ENCODE results near the gene CPNE2.

DNA sequence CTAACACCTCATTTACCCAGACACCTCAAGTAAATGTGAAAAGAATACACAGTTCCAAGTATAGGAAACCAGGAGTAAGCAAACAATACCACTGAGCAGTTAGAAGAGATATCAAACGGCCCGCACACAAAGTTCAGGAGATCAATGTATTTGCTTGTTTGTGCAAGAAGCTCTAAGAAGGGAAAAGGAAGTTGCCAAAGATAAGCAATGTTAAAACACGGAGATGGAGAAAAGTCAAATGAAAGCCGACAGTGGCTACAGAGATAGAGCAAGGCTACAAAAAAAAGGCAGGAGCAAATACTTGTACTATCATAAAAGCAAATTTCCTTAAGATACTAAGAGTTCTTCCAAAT lies 63.9 kb downstream of the CPNE2 start:
- TF ChIP-seq CTCF (IDR thresholded peaks at IDR 0.05) (no peak), POLR2A (IDR thresholded peaks at IDR 0.05) (no peak)
